ENCODE results near the gene FOXL1.

FOXL1 gene

DNA sequence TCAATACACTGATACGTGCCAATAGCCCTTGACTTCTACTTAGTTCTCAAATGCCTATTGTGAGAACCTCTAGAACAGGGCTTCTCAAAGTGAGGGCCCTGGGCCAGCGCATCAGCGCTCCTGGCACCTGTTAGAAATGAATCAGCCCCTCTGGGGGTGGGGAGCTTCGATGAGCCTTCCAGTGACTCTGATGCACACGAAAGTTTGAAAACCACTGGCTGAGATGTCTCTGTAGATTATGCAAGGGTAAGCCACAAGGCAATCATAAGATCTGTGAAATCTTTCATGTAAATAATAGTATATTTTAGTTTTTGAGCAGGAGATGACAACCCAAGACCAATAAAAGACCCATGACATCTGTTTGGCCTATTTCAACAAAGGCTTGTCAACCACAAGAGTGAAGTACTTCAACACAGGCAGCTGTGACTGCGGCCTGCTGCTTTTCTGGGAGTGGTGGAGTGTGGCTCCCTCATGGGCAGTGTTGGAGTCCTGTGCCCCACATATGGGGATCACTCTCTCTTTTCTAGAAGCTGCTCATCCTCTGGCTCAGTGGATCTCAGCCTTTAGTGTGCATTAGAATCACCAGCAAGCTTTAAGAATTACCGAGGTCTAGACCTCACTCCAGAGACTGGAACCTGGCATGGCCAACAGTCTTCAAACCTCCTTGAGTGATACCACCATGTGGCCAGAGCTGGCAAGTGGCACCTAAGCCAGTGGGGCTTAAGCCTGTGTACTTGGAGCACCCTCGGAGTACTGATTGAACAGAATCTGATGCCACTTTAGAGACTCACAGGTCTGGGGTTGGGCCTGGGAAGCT, 29.1 kb upstream of the FOXL1 start:
- no peak for DNase-seq (ENCODE audit: low spot score)

- DNase-seq (ENCODE audit: low spot score): no peak
Observed at GRCh38 chr16:86549893-86550190, 28.5 kb upstream of the FOXL1 start.

GRCh38 chr16:86550281-86550680, 28.1 kb upstream of the FOXL1 start:
- no peak for DNase-seq (ENCODE audit: low spot score)

DNA sequence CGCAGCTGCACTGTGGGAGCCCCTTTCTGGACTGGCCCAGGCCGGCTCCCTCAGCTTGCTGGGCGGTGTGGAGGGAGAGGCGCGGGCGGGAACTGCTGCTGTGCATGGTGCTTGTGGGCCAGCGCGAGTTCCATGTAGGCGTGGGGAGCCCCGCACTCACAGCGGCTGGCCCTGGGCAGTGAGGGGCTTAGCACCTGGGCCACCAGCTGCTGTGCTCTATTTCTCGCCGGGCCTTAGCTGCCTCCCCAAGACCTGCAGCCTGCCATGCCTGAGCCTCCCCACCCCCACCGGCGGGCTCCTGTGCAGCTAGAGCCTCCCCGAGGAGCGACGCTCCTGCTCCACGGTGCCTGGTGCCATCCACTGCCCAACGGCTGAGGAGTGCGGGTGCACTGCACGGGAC, 25.0 kb upstream of the FOXL1 start:
- DNase-seq (ENCODE audit: low spot score): no peak

- DNase-seq (ENCODE audit: low spot score): no peak
Observed at GRCh38 chr16:86554599-86554916, 23.8 kb upstream of the FOXL1 start.

DNA sequence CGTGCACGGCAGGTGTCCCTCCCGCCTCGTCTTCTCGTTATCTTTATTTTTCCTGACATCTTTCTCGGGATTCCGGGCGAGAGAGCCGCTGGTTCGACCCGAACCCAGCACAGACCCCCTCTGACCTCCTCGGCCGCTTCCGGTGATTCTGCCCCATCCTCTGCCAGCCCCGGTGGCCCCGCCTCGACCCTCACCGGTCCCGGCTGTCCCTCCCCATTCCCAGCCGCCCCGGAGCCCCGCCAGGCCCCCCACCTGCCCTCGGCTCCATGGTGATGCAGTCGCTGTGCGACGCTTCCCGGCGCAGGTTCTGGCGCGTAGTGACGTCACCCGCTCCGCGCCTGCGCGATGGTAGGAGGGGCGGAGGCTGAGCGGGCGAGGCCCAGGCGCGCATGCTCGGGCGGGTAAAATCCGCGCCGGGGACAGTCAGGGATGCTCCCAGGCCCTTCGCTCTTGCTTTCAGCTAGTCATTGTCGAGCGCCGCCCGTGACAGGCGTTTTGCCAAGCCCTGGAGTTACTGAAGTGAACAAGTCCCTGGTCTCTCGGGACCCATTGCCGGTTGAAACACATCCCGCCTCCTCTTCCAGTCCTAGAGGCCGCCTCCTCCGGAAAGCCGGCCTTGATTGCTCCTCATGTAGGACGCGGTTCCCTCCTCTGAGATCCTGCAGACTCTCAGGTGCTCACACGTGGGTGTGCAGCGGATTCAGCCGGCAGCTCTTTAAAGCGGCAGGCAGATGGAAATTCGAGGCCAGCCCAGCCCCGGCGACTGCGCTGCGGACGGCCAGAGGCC, 23.2 kb upstream of the FOXL1 start, which contains the start of gene MTHFSD:
MTHFSD (minus strand) TSS at position 319 of the 787 bp plus-strand sequence; CDS start at position 268, 51 bp downstream.
- peak; percentile 91 for DNase-seq (ENCODE audit: low spot score)

DNA sequence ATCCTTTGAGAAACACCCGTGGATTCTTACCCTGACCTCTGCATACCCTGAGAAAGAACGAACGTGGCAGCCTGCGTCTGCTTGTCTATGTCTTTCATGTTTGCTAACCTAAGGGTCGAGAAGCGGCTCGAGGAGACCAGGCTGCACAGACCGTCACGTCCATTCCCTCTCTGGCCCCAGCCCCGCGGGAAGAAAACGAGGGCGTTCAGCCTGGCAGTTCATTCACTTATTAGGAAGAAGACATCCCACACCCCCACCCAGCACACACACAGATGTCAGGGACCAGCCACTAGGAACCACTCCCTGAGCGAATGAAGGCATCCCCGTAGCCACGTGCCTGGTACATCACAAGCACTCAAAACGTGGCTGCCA, 22.7 kb upstream of the FOXL1 start:
- no peak for DNase-seq (ENCODE audit: low spot score)

- DNase-seq (ENCODE audit: low spot score): no peak
Observed at GRCh38 chr16:86556576-86556975, 21.8 kb upstream of the FOXL1 start.

DNA sequence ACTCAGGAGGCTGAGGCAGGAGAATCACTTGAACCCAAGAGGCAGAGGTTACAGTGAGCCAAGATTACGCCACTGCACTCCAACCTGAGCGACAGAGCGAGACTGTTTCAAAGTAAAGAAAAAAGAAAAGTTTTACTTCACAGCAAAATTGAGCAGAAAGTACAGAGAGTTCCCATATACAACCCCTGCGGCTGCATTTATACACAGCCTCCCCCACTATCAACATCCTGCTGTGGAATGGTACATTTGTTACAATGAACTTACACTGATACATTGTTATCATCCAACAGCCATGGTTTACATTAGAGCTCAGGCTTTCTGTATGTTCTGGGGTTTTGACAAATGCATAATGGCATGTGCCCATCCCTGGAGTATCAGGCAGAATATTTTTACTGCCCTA, 20.8 kb upstream of the FOXL1 start:
- no peak for DNase-seq (ENCODE audit: low spot score)

GRCh38 chr16:86558355-86559193, 19.8 kb upstream of the FOXL1 start:
- no peak for DNase-seq (ENCODE audit: low spot score)

GRCh38 chr16:86559802-86560305, 18.5 kb upstream of the FOXL1 start:
- no peak for DNase-seq (ENCODE audit: low spot score)

GRCh38 chr16:86562356-86562755, 16.0 kb upstream of the FOXL1 start:
- DNase-seq (ENCODE audit: low spot score): no peak

GRCh38 chr16:86563469-86564345, 14.6 kb upstream of the FOXL1 start:
- peak; percentile 86 for DNase-seq (ENCODE audit: low spot score)

- no peak for DNase-seq (ENCODE audit: low spot score)
Observed at GRCh38 chr16:86565181-86565631, 13.1 kb upstream of the FOXL1 start.

DNA sequence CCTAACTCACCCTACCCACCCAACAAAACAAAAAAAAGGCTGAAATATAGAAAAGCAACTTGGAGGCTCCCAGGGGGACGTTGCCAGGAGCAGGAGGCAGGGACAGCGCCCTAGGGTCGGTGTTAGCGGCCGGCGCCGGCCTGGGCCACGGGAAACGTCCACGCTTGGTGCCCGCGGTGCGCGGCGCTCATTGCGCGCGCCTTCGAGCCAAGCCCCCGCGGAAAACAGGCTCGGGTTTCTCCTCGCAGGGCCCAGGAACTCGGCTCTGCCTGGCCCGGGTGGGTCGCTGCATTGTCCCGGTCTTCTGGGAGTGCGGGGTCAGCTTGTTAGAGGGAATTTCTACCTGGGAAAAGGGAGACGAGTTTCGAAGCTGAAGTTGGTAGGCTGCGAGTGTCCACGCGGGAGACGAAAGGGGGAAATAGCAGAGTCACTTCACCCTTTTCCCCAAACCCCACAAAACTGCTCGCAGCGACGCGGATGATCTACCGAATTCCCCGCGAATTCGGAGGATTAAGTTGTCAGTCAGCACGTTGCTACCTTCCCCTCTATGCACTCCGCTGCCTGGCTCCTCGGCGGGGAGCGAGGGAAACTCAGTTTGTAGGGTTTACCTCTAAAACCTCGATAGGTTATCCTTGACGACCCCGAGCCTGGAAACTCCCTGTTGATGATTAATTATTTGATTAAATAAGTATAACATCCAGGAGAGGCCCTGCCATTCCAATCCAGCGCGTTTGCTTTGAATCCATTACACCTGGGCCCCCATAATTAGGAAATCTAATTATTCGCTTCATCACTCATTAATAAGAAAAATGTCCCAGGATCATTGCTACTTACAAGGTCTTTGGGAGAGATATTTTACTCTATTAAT, 12.5 kb upstream of the FOXL1 start:
- no peak for DNase-seq (ENCODE audit: low spot score)

GRCh38 chr16:86566601-86566965, 11.8 kb upstream of the FOXL1 start, which contains the start of gene FOXC2:
FOXC2 (plus strand) TSS chr16:86566829; CDS start chr16:86567336, 507 bp downstream.
- no peak for DNase-seq (ENCODE audit: low spot score)

DNA sequence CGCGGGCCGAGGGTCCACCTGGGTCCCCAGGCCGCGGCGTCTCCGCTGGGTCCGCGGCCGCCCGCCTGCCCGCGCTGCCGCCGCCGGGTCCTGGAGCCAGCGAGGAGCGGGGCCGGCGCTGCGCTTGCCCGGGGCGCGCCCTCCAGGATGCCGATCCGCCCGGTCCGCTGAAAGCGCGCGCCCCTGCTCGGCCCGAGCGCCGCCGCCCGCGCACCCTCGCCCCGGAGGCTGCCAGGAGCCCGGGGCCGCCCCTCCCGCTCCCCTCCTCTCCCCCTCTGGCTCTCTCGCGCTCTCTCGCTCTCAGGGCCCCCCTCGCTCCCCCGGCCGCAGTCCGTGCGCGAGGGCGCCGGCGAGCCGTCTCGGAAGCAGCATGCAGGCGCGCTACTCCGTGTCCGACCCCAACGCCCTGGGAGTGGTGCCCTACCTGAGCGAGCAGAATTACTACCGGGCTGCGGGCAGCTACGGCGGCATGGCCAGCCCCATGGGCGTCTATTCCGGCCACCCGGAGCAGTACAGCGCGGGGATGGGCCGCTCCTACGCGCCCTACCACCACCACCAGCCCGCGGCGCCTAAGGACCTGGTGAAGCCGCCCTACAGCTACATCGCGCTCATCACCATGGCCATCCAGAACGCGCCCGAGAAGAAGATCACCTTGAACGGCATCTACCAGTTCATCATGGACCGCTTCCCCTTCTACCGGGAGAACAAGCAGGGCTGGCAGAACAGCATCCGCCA, 11.2 kb upstream of the FOXL1 start:
- DNase-seq (ENCODE audit: low spot score): no peak

DNA sequence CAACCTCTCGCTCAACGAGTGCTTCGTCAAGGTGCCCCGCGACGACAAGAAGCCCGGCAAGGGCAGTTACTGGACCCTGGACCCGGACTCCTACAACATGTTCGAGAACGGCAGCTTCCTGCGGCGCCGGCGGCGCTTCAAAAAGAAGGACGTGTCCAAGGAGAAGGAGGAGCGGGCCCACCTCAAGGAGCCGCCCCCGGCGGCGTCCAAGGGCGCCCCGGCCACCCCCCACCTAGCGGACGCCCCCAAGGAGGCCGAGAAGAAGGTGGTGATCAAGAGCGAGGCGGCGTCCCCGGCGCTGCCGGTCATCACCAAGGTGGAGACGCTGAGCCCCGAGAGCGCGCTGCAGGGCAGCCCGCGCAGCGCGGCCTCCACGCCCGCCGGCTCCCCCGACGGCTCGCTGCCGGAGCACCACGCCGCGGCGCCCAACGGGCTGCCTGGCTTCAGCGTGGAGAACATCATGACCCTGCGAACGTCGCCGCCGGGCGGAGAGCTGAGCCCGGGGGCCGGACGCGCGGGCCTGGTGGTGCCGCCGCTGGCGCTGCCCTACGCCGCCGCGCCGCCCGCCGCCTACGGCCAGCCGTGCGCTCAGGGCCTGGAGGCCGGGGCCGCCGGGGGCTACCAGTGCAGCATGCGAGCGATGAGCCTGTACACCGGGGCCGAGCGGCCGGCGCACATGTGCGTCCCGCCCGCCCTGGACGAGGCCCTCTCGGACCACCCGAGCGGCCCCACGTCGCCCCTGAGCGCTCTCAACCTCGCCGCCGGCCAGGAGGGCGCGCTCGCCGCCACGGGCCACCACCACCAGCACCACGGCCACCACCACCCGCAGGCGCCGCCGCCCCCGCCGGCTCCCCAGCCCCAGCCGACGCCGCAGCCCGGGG, 10.4 kb upstream of the FOXL1 start:
- DNase-seq (ENCODE audit: low spot score): no peak
